Motor neuron (in vitro differentiated cells): ENCODE data around the gene OLAH. TPM values are rescaled to one million over a fixed set of nuclear protein-coding genes. Genes with fewer than 3 reads are reported as not detected.

Experiments
- ATAC-seq, 8 experiments: fragments of 200-7000 bp; cut with Tn5 transposase; replicated peaks in 6 of 8; 2 replicates each; pipeline ENCODE4 v1.8.0; 2021; ENCODE audit warnings: mild to moderate bottlenecking in 8 of 8, moderate library complexity in 8 of 8
- H3K27ac ChIP-seq, 2 donors: fragments of 250-450 bp; sonication (Bioruptor Pico); 2 replicates each; pipeline ENCODE4 v1.9.0; 2021; ENCODE audit warnings: antibody characterized with exemption in 2 of 2, mild to moderate bottlenecking in 2 of 2, moderate library complexity in 1 of 2
- H3K4me1 ChIP-seq, 2 donors: fragments of 250-450 bp; sonication (Bioruptor Pico); replicated peaks in 1 of 2; 2 replicates each; pipeline ENCODE4 v1.6.1; 2021; ENCODE audit warnings: antibody characterized with exemption in 2 of 2, mild to moderate bottlenecking in 2 of 2, moderate library complexity in 1 of 2
- H3K4me3 ChIP-seq, 5 donors: fragments of 250-450 bp; sonication (Bioruptor Pico); 2 replicates each; pipeline ENCODE4 v1.9.0; 2021; ENCODE audit warnings: antibody characterized with exemption in 5 of 5, mild to moderate bottlenecking in 5 of 5, moderate library complexity in 4 of 5
- WGBS, 10 experiments: fragments of 450-650 bp; shearing (Covaris generic); methylation state at CpG; one replicate each; pipeline ENCODE4 v1.0.0; 2022; 5-methylcytosine and 5-hydroxymethylcytosine counted together
- in situ Hi-C, 9 experiments: fragments of 400-800 bp; cut with MboI; loops; one replicate each; pipeline ENCODE4 v1.15.0; 2021; ENCODE audit warnings: low sequenced_read_pairs in 9 of 9, low pct_unique_long_range_greater_than_20kb in 2 of 9; ENCODE audit not compliant: unreplicated experiment in 9 of 9
- total RNA-seq, 8 experiments: library from RNA; unstranded; fragments of 300-600 nt; gene quantifications; 2 replicates each; pipeline versions ENCODE4 v1.2.3 to v1.2.4, GENCODE V29; 2022

The OLAH gene
- total RNA-seq, 8 experiments from 2014 or later, result 0.24 to 1.2 (median 0.63) TPM; not detected in 5

DNA sequence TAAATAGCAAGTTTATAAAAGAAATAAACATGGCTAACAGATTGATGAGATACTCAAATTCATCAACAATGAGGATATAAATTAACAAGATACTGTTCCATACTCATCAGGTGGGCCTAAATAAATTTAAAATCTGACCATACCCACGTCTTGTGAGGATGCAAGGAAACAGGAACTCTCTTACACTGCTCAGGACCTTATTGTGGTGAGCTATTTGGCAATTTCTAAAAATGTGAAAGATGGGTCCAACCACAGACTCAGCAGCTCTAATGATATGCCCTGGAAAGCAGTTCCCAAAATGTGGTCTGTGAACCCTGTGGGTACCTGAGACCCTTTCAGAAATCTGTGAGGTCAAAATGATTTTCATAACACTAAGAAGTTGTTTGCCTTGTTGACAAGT lies 74.9 kb downstream of the OLAH start:
- 100% methylated on average over 1 of the region's 1 CpG; no CpG with 5 or more reads in 6 of the 10 experiments for whole genome bisulfite sequencing, 10 experiments
- no peak overlapping the region for H3K4me3 ChIP-seq
- H3K27ac ChIP-seq, result no peak overlapping the region
- ATAC-seq, result no peak
- H3K4me1 ChIP-seq, result no peaks in the 10 kb centered on the region
- in situ Hi-C loops, result no loop called here

- 50 to 100% (median 94%) methylated on average over 2 to 5 of the region's 5 CpGs; no CpG with 5 or more reads in 2 of the 10 experiments for WGBS, 10 experiments
- H3K27ac ChIP-seq, result no peak overlapping the region
- H3K4me1 ChIP-seq, result no peaks in the 10 kb centered on the region
- no peak overlapping the region for H3K4me3 ChIP-seq
- no peak for ATAC-seq
- in situ Hi-C loops, result no loop called here
Measured at GRCh38 chr10:15120523-15120922, 76.8 kb downstream of the OLAH start.

DNA sequence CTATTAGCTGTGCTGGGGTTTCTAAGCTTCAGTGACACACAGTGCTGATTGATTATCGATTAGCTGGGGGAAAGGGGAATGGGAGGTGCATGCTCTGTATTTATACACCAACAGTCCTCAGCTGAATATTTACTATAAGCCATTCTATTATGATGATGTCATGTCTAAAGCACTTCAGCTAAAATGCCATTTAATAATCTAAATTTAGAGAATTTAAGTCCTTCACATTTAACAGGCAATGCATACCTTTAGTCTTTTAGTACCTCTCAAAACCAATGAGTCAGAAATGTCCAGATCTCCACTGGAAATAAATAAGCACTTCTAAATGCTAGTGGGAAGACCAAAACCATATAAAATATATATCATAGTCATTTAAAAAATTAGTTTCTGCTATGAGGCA lies 78.0 kb downstream of the OLAH start:
- no peak overlapping the region for H3K4me3 ChIP-seq
- no peak overlapping the region for H3K27ac ChIP-seq
- 100% methylated on average over 1 of the region's 1 CpG; no CpG with 5 or more reads in 5 of the 10 experiments for WGBS, 10 experiments
- no peak for ATAC-seq
- in situ Hi-C loops, result no loop called here
- H3K4me1 ChIP-seq, result no peaks in the 10 kb centered on the region

DNA sequence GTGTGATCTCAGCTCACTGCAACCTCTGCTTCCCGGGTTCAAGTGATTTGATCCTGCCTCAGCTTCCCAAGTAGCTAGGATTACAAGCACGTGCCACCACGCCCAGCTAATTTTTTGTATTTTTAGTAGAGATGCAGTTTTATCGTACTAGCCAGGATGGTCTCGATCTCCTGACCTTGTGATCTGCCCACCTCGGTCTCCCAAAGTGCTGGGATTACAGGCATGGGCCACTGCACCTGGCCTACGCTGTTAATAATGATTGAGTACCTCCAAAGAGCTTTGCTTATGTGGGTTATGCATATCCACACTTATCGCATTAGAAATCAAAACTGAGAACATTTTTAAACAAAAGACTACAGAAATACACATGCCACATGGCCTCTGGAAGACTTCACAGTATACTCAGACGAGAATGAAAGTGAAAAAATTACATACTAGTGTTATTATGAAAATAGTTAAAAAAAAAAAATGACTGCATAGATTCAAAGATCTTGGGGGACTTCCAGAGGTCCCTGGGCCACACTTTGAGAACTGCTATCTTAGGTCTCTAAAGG lies 78.8 kb downstream of the OLAH start:
- no peak for ATAC-seq
- Histone ChIP-seq H3K4me3 (no peak overlapping the region), H3K4me1 (no peaks in the 10 kb centered on the region), H3K27ac (no peak overlapping the region)
- in situ Hi-C loops, result no loop called here
- 0 to 98% (median 94%) methylated on average over 1 to 9 of the region's 9 CpGs; no CpG with 5 or more reads in 2 of the 10 experiments for WGBS, 10 experiments

Other genes starting within 250 kb of the OLAH start
- 1 to 10 TPM in 5 of 8 experiments, under 1 TPM in 3; 0.81 to 3.6 (median 1.1) TPM for gene CDNF, start 205.9 kb upstream of the OLAH start, total RNA-seq
- 10 to 100 TPM in 6 of 8 experiments, 1 to 10 TPM in 2; 9.3 to 28.7 (median 14.5) TPM for gene HSPA14, start 205.6 kb upstream of the OLAH start, total RNA-seq
- 10 to 100 TPM; 17.4 to 26.4 (median 19.4) TPM for gene MSANTD7, start 205.6 kb upstream of the OLAH start, total RNA-seq
- 10 to 100 TPM in 7 of 8 experiments, 1 to 10 TPM in 1; 6.5 to 37.4 (median 18.6) TPM for gene SUV39H2, start 165.1 kb upstream of the OLAH start, total RNA-seq
- gene DCLRE1C, start 89.8 kb upstream of the OLAH start, total RNA-seq, result 10 to 100 TPM in 4 of 8 experiments, 1 to 10 TPM in 4; 7.3 to 20.8 (median 11.2) TPM
- 1 to 10 TPM in 6 of 8 experiments, not detected in 2; 1.3 to 3.3 (median 2.1) TPM for gene MEIG1, start 84.6 kb upstream of the OLAH start, total RNA-seq
- 10 to 100 TPM in 2 of 8 experiments, 1 to 10 TPM in 6; 1.6 to 20.6 (median 2.1) TPM for gene ACBD7, start 44.8 kb downstream of the OLAH start, total RNA-seq
- 10 to 100 TPM; 14.0 to 27.4 (median 21.7) TPM for gene RPP38, start 53.4 kb downstream of the OLAH start, total RNA-seq
- gene NMT2, start 124.8 kb downstream of the OLAH start, total RNA-seq, result 10 to 100 TPM; 11.5 to 23.0 (median 14.3) TPM